ENCODE results near the gene VAV2.

Gene VAV2

GRCh38 chr9:133967024-133967741, 24.9 kb downstream of the VAV2 start (continued):
- TF ChIP-seq TSHZ2 (CRISPR knock-in tag; IDR thresholded peaks at IDR 0.05): no peak
- no peak for TF ChIP-seq SNAI2 (CRISPR knock-in tag; IDR thresholded peaks at IDR 0.05)
- TF ChIP-seq PPARA (CRISPR knock-in tag; IDR thresholded peaks at IDR 0.05; ENCODE audit: borderline replicate concordance): no peak
- no peak for TF ChIP-seq ZFP3 (CRISPR knock-in tag; IDR thresholded peaks at IDR 0.05)
- no peak for TF ChIP-seq GLIS3 (CRISPR knock-in tag; IDR thresholded peaks at IDR 0.05)
- TF ChIP-seq ZNF565 (CRISPR knock-in tag; conservative IDR thresholded peaks at IDR 0.05; ENCODE audit: low read depth): no peak
- no peak for TF ChIP-seq TCF4 (CRISPR knock-in tag; IDR thresholded peaks at IDR 0.05; ENCODE audit: borderline replicate concordance)

- no peak for ATAC-seq
Observed at GRCh38 chr9:133964463-133964862, 27.7 kb downstream of the VAV2 start.

DNA sequence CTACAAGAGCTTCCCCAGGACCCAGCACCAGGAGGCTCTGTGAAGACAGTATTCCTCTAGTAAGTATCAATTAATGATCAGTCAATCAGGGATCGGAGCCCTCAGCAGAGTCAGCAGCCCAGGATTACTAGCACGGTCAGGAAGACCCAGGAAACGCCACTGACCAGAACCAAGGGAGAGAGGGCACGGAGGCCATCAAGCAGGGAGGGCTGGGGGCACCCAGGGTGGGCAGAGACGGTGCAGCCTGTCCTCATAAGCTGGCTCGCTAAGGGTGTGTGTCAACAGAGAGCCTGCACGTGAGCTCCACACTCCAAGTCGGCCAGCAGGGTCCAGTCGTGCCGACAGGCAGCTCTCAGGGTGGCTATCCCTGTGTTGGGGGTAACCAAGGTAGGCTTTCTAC, 29.0 kb downstream of the VAV2 start:
- ATAC-seq: no peak
- no peak for TF ChIP-seq BACH2 (CRISPR knock-in tag; IDR thresholded peaks at IDR 0.05; ENCODE audit: borderline replicate concordance)
- TF ChIP-seq ZC3H10 (CRISPR knock-in tag; IDR thresholded peaks at IDR 0.05): no peak
- TF ChIP-seq TCF4 (CRISPR knock-in tag; IDR thresholded peaks at IDR 0.05; ENCODE audit: borderline replicate concordance): no peak
- no peak for TF ChIP-seq ARNTL (CRISPR knock-in tag; IDR thresholded peaks at IDR 0.05; ENCODE audit: borderline replicate concordance, low read depth)
- TF ChIP-seq TSHZ2 (CRISPR knock-in tag; IDR thresholded peaks at IDR 0.05): no peak
- TF ChIP-seq ZNF565 (CRISPR knock-in tag; conservative IDR thresholded peaks at IDR 0.05; ENCODE audit: low read depth): no peak
- TF ChIP-seq RARB (CRISPR knock-in tag; IDR thresholded peaks at IDR 0.05): no peak
- TF ChIP-seq PPARA (CRISPR knock-in tag; IDR thresholded peaks at IDR 0.05; ENCODE audit: borderline replicate concordance): no peak
- no peak for TF ChIP-seq ZNF8 (CRISPR knock-in tag; IDR thresholded peaks at IDR 0.05)
- TF ChIP-seq, protein P1, sequence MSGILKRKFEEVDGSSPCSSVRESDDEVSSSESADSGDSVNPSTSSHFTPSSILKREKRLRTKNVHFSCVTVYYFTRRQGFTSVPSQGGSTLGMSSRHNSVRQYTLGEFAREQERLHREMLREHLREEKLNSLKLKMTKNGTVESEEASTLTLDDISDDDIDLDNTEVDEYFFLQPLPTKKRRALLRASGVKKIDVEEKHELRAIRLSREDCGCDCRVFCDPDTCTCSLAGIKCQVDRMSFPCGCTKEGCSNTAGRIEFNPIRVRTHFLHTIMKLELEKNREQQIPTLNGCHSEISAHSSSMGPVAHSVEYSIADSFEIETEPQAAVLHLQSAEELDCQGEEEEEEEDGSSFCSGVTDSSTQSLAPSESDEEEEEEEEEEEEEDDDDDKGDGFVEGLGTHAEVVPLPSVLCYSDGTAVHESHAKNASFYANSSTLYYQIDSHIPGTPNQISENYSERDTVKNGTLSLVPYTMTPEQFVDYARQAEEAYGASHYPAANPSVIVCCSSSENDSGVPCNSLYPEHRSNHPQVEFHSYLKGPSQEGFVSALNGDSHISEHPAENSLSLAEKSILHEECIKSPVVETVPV (CRISPR knock-in tag; IDR thresholded peaks at IDR 0.05): no peak
- no peak for TF ChIP-seq ZNF70 (CRISPR knock-in tag; IDR thresholded peaks at IDR 0.05)
- no peak for TF ChIP-seq CSDC2 (CRISPR knock-in tag; IDR thresholded peaks at IDR 0.05)
- no peak for TF ChIP-seq ISL1 (CRISPR knock-in tag; IDR thresholded peaks at IDR 0.05)

More at GRCh38 chr9:133964463-133964862, 27.7 kb downstream of the VAV2 start:
- no peak for TF ChIP-seq ZNF70 (CRISPR knock-in tag; IDR thresholded peaks at IDR 0.05)
- no peak for TF ChIP-seq RARB (CRISPR knock-in tag; IDR thresholded peaks at IDR 0.05)
- no peak for TF ChIP-seq TCF4 (CRISPR knock-in tag; IDR thresholded peaks at IDR 0.05; ENCODE audit: borderline replicate concordance)
- no peak for TF ChIP-seq ZC3H10 (CRISPR knock-in tag; IDR thresholded peaks at IDR 0.05)
- no peak for TF ChIP-seq SNAI2 (CRISPR knock-in tag; IDR thresholded peaks at IDR 0.05)
- no peak for TF ChIP-seq ISL1 (CRISPR knock-in tag; IDR thresholded peaks at IDR 0.05)
- TF ChIP-seq ESRRG (CRISPR knock-in tag; IDR thresholded peaks at IDR 0.05): no peak
- TF ChIP-seq CREB5 (CRISPR knock-in tag; IDR thresholded peaks at IDR 0.05; ENCODE audit: low read depth): no peak
- TF ChIP-seq GLIS3 (CRISPR knock-in tag; IDR thresholded peaks at IDR 0.05): no peak

- no peak for ATAC-seq
- TF ChIP-seq TCF4 (CRISPR knock-in tag; IDR thresholded peaks at IDR 0.05; ENCODE audit: borderline replicate concordance): no peak
- no peak for TF ChIP-seq PPARA (CRISPR knock-in tag; IDR thresholded peaks at IDR 0.05; ENCODE audit: borderline replicate concordance)
- TF ChIP-seq POU6F1 (CRISPR knock-in tag; IDR thresholded peaks at IDR 0.05; ENCODE audit: borderline replicate concordance, low read depth): no peak
- no peak for TF ChIP-seq OSR1 (CRISPR knock-in tag; IDR thresholded peaks at IDR 0.05)
- no peak for TF ChIP-seq ISL1 (CRISPR knock-in tag; IDR thresholded peaks at IDR 0.05)
- no peak for TF ChIP-seq TSHZ2 (CRISPR knock-in tag; IDR thresholded peaks at IDR 0.05)
- no peak for TF ChIP-seq TOX (CRISPR knock-in tag; IDR thresholded peaks at IDR 0.05; ENCODE audit: borderline replicate concordance)
Observed at GRCh38 chr9:133962341-133962740, 29.8 kb downstream of the VAV2 start.
